GM13976 (cell line): ENCODE data around the gene ITGB5.

ENCODE experiments used
- DNase-seq: peaks from one replicate; pipeline ENCODE4 v3.0.0; 2012; ENCODE audit warnings: low spot score
- in situ Hi-C: fragments of 300-500 bp; cut with MboI; formaldehyde crosslinking; loops from one replicate; pipeline ENCODE4 v1.12.0; 2022; ENCODE audit warnings: low sequenced_read_pairs, mixed read lengths, inconsistent platforms; ENCODE audit not compliant: unreplicated experiment
- TF ChIP-seq, protein P1 (sequence below): IDR thresholded peaks from 2 replicates; pipeline ENCODE4 v1.5.1; 2012; ENCODE audit warnings: borderline replicate concordance, mild to moderate bottlenecking; ENCODE audit not compliant: insufficient read depth; ENCODE audit errors: extremely low read depth, missing control alignments, control extremely low read depth

Gene ITGB5

GRCh38 chr3:124854009-124854408 lies 33.2 kb downstream of the ITGB5 start:
- in situ Hi-C loops: no loop called here
- TF ChIP-seq, protein P1, sequence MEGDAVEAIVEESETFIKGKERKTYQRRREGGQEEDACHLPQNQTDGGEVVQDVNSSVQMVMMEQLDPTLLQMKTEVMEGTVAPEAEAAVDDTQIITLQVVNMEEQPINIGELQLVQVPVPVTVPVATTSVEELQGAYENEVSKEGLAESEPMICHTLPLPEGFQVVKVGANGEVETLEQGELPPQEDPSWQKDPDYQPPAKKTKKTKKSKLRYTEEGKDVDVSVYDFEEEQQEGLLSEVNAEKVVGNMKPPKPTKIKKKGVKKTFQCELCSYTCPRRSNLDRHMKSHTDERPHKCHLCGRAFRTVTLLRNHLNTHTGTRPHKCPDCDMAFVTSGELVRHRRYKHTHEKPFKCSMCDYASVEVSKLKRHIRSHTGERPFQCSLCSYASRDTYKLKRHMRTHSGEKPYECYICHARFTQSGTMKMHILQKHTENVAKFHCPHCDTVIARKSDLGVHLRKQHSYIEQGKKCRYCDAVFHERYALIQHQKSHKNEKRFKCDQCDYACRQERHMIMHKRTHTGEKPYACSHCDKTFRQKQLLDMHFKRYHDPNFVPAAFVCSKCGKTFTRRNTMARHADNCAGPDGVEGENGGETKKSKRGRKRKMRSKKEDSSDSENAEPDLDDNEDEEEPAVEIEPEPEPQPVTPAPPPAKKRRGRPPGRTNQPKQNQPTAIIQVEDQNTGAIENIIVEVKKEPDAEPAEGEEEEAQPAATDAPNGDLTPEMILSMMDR: no peak
- no peak for DNase-seq

GRCh38 chr3:124853446-124853845 lies 33.7 kb downstream of the ITGB5 start:
- DNase-seq: no peak
- in situ Hi-C loops: no loop called here
- TF ChIP-seq, protein P1: no peak

- in situ Hi-C loops: no loop called here
- TF ChIP-seq, protein P1: no peak
- no peak for DNase-seq
Observed at GRCh38 chr3:124851905-124852304, 35.3 kb downstream of the ITGB5 start.

DNA sequence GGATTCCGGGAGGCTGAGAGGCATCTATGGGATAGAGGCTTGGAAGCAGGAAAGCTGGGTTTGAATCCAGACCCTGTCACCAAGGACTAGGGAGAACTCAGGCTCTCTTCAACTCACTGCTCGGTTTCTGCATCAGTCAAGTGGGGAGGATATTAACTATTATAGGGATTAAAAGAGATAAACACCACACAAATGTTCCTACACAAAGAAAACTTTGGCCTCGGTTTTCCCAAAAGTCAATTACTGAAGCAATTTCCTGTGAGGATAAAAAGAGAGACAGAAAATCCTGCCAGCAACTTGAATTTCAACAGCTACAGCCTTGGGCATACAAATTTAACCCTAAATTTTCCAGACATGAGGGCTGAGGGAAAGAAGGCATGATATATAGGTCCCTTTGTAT lies 36.0 kb downstream of the ITGB5 start:
- TF ChIP-seq, protein P1: no peak
- DNase-seq: no peak
- in situ Hi-C loops: no loop called here

- TF ChIP-seq, protein P1: no peak
- in situ Hi-C loops: no loop called here
- DNase-seq: no peak
Observed at GRCh38 chr3:124850633-124851032, 36.5 kb downstream of the ITGB5 start.

GRCh38 chr3:124850212-124850611 lies 37.0 kb downstream of the ITGB5 start:
- TF ChIP-seq, protein P1: no peak
- no peak for DNase-seq
- in situ Hi-C loops: no loop called here

DNA sequence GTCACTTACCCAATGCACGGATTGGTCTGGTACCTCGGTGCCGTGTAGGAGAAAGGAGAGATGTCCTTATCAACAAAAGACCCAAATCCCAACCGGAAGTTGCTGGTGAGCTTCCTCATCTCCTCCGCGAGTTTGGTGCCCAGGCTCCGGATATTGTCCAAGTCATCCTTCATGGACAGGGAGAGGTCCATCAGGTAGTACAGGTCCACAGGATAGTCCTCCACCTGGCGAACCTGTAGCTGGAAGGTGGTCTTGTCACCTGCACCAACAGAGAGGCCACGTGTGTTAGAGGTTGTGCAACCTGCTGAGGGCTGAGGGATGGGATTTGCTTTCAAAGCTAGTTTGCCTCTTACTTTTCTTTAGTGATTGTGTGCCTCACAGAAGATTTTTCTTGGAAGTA lies 38.9 kb downstream of the ITGB5 start:
- DNase-seq: no peak
- TF ChIP-seq, protein P1: no peak
- in situ Hi-C loops: no loop called here
